Measurements from ENCODE around the gene SLC38A6.

DNA sequence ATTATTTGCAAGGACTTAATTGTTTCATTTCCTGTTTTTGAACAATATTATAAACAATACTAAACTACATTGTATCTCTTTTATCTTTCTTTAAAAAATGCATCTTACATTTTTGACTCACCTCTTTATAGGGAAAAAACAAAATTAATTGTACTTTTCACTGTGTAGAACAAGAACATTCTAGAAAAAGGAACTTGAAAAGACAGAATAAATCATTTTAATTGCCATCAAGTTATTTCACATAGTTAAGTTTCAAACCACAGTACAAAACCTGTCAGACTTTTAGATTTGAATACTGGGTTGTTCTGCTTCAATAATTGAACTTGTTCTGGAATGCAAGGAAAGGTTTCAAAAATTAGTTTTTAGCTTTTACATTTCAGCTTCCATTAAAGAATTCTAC is 50.0 kb downstream of the SLC38A6 start:
- TF ChIP-seq, protein P1, sequence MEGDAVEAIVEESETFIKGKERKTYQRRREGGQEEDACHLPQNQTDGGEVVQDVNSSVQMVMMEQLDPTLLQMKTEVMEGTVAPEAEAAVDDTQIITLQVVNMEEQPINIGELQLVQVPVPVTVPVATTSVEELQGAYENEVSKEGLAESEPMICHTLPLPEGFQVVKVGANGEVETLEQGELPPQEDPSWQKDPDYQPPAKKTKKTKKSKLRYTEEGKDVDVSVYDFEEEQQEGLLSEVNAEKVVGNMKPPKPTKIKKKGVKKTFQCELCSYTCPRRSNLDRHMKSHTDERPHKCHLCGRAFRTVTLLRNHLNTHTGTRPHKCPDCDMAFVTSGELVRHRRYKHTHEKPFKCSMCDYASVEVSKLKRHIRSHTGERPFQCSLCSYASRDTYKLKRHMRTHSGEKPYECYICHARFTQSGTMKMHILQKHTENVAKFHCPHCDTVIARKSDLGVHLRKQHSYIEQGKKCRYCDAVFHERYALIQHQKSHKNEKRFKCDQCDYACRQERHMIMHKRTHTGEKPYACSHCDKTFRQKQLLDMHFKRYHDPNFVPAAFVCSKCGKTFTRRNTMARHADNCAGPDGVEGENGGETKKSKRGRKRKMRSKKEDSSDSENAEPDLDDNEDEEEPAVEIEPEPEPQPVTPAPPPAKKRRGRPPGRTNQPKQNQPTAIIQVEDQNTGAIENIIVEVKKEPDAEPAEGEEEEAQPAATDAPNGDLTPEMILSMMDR (IDR thresholded peaks at IDR 0.05), result no peak
- TF ChIP-seq POLR2A (IDR thresholded peaks at IDR 0.05), result no peak
